Measurements from ENCODE around the gene PRSS12. TPM values are rescaled to one million over a fixed set of nuclear protein-coding genes. Genes with fewer than 3 reads are reported as not detected.
"Not testable (repeated sequence)": the region's sequence is repeated elsewhere in the genome, so short reads cannot be mapped to it uniquely, and the experiment has no call there.

PRSS12 gene
- total and polyA plus RNA-seq, 8 donors = 5.5 to 12.9 (median 7.7) TPM

DNA sequence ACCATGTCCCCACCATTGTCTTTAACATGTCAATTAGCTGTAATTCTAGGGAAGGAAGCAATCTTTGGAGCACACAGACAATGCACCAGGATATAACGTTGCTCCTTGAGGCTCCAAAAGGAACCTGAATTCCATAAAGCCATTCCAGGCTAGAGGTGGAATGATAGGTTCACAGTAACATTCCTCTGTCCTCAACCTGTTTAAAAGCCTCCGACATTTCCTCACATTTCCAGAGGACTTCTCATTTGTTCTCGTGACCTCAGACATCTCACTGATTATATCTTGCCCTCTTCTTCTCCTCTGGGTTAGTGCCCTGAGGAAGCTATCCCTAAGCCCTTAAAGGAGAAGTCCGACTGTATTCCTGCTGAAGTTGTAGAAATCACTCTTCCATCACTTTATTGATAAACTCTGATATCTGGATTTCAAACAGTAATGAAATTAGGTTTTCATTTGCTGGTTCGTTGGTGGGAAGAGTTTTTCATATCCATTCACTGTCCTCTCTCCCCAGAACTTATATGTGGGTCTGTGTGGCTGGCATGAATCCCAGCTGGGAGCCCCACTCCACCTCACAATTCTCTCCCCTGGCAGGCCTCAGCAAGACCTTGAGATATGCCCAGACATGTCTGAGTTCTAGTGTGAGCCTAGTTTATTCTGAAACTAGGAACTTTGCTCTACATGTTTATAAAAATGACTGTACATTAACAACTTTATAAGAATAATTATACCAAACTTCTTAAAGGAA lies 44.2 kb upstream of the PRSS12 start:
- intact Hi-C loops (cut with DNase I) = no loop called here
- Histone ChIP-seq H3K36me3 (no peaks in the 10 kb centered on the region), H3K27me3 (no peaks in the 10 kb centered on the region), H3K9me3 (no peaks in the 10 kb centered on the region), H3K27ac (no peak overlapping the region), H3K4me3 (no peak overlapping the region), H3K4me1 (no peaks in the 10 kb centered on the region)
- TF ChIP-seq, protein P1, sequence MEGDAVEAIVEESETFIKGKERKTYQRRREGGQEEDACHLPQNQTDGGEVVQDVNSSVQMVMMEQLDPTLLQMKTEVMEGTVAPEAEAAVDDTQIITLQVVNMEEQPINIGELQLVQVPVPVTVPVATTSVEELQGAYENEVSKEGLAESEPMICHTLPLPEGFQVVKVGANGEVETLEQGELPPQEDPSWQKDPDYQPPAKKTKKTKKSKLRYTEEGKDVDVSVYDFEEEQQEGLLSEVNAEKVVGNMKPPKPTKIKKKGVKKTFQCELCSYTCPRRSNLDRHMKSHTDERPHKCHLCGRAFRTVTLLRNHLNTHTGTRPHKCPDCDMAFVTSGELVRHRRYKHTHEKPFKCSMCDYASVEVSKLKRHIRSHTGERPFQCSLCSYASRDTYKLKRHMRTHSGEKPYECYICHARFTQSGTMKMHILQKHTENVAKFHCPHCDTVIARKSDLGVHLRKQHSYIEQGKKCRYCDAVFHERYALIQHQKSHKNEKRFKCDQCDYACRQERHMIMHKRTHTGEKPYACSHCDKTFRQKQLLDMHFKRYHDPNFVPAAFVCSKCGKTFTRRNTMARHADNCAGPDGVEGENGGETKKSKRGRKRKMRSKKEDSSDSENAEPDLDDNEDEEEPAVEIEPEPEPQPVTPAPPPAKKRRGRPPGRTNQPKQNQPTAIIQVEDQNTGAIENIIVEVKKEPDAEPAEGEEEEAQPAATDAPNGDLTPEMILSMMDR (IDR thresholded peaks at IDR 0.05) = no peak
- no peak for DNase-seq
- no peak for FAIRE-seq
- ATAC-seq = no peak
- 75 to 76% methylated on average over 5 of the region's 5 CpGs for WGBS, 2 donors

- Histone ChIP-seq H3K27ac (no peak overlapping the region), H3K4me3 (no peak overlapping the region), H3K36me3 (no peaks in the 10 kb centered on the region), H3K27me3 (no peaks in the 10 kb centered on the region), H3K9me3 (no peaks in the 10 kb centered on the region), H3K4me1 (no peaks in the 10 kb centered on the region)
- TF ChIP-seq, protein P1 (IDR thresholded peaks at IDR 0.05) = no peak
- intact Hi-C loops (cut with DNase I) = no loop called here
- no peak for FAIRE-seq
- ATAC-seq = no peak
- WGBS, 2 donors = 44 to 55% methylated on average over 3 of the region's 3 CpGs
- no peak for DNase-seq
Observed at GRCh38 chr4:118395057-118395644, 42.3 kb upstream of the PRSS12 start.

DNA sequence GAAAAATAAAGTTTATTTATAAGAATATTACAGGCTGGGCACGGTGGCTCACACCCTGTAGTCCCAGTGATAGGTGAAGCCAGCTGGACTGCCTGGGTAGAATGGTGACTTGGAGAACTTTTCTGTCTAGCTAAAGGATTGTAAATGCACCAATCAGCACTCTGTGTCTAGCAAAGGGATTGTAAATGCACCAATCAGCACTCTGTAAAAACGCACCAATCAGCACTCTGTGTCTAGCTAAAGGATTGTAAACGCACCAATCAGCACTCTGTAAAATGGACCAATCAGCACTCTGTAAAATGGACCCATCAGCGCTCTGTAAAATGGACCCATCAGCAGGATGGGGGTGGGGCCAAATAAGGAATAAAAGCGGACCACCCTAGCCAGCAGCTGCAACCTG lies 39.7 kb upstream of the PRSS12 start:
- ATAC-seq; H3K9me3 ChIP-seq; H3K27me3 ChIP-seq; DNase-seq; H3K4me3 ChIP-seq; H3K36me3 ChIP-seq; FAIRE-seq; H3K4me1 ChIP-seq; intact Hi-C loops (cut with DNase I); H3K27ac ChIP-seq: not testable (repeated sequence)
- WGBS, 2 donors = 91% methylated on average over 5 of the region's 5 CpGs

- WGBS, 2 donors = 70 to 77% methylated on average over 2 of the region's 2 CpGs
- Histone ChIP-seq H3K36me3 (no peaks in the 10 kb centered on the region), H3K4me3 (no peak overlapping the region), H3K9me3 (no peaks in the 10 kb centered on the region), H3K4me1 (no peaks in the 10 kb centered on the region), H3K27me3 (no peaks in the 10 kb centered on the region), H3K27ac (no peak overlapping the region)
- TF ChIP-seq, protein P1 (IDR thresholded peaks at IDR 0.05) = no peak
- DNase-seq = no peak
- no peak for ATAC-seq
- FAIRE-seq = no peak
- intact Hi-C loops (cut with DNase I) = no loop called here
Observed at GRCh38 chr4:118390121-118390520, 37.3 kb upstream of the PRSS12 start.

DNA sequence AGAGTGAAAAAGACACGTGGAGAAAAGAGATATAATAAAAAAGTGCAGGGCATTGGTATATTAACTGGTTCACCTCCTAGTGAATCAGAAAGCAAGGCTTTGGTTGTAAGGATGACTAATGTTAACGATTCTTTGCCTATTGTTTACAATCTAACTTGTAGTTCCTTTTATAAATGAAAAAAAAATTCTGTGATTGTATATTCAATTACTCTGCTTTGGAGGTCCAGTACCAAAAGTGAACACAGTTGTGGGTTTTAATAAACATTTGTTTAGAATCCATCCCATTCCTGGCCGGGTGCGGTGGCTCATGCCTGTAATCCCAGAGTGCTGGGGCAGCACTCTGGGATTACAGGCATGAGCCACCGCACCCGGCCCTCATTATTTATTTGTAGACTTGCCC lies 36.9 kb upstream of the PRSS12 start:
- DNase-seq (no peak), ATAC-seq (no peak), FAIRE-seq (no peak)
- Histone ChIP-seq H3K36me3 (no peaks in the 10 kb centered on the region), H3K4me3 (no peak overlapping the region), H3K27ac (no peak overlapping the region), H3K27me3 (no peaks in the 10 kb centered on the region), H3K9me3 (no peaks in the 10 kb centered on the region), H3K4me1 (no peaks in the 10 kb centered on the region)
- TF ChIP-seq, protein P1 (IDR thresholded peaks at IDR 0.05) = no peak
- 67 to 68% methylated on average over 6 of the region's 6 CpGs for WGBS, 2 donors
- intact Hi-C loops (cut with DNase I) = no loop called here

Measured in pancreas (tissue), 10 donors.